ENCODE data around the gene LRRC42. TPM values are rescaled to one million over a fixed set of nuclear protein-coding genes. Genes with fewer than 3 reads are reported as not detected.

LRRC42 gene
- total and polyA plus RNA-seq, 8 donors: 5.2 to 20.5 (median 6.7) TPM

GRCh38 chr1:54010415-54011117 lies 64.4 kb downstream of the LRRC42 start:
- no peaks in the 10 kb centered on the region for H3K4me1 ChIP-seq
- DNase-seq: no peak
- intact Hi-C loops (cut with DNase I): no loop called here
- no peak for FAIRE-seq
- no peaks in the 10 kb centered on the region for H3K27me3 ChIP-seq
- no peaks in the 10 kb centered on the region for H3K9me3 ChIP-seq
- 57 to 70% methylated on average over 5 of the region's 5 CpGs for WGBS, 2 donors
- no peak for TF ChIP-seq CTCF (IDR thresholded peaks at IDR 0.05)
- ATAC-seq: no peak
- H3K27ac ChIP-seq: no peak overlapping the region
- H3K36me3 ChIP-seq: no peaks in the 10 kb centered on the region
- H3K4me3 ChIP-seq: no peak overlapping the region

- Histone ChIP-seq H3K36me3 (no peaks in the 10 kb centered on the region), H3K27ac (no peak overlapping the region), H3K9me3 (no peaks in the 10 kb centered on the region), H3K27me3 (no peaks in the 10 kb centered on the region), H3K4me1 (no peaks in the 10 kb centered on the region), H3K4me3 (no peak overlapping the region)
- no peak for TF ChIP-seq CTCF (IDR thresholded peaks at IDR 0.05)
- intact Hi-C loops (cut with DNase I): no loop called here
- ATAC-seq: no peak
- no peak for DNase-seq
- FAIRE-seq: no peak
- 62 to 77% methylated on average over 9 of the region's 9 CpGs for WGBS, 2 donors
Measured at GRCh38 chr1:54011316-54012007, 65.3 kb downstream of the LRRC42 start.

- H3K27ac ChIP-seq: no peak overlapping the region
- no peaks in the 10 kb centered on the region for H3K36me3 ChIP-seq
- 63 to 76% methylated on average over 9 of the region's 9 CpGs for WGBS, 2 donors
- intact Hi-C loops (cut with DNase I): no loop called here
- ATAC-seq (no peak), FAIRE-seq (no peak), DNase-seq (no peak)
- no peaks in the 10 kb centered on the region for H3K27me3 ChIP-seq
- H3K4me1 ChIP-seq: no peaks in the 10 kb centered on the region
- no peak overlapping the region for H3K4me3 ChIP-seq
- TF ChIP-seq CTCF (IDR thresholded peaks at IDR 0.05): no peak
- H3K9me3 ChIP-seq: no peaks in the 10 kb centered on the region
Measured at GRCh38 chr1:54012008-54012325, 65.8 kb downstream of the LRRC42 start.

- H3K9me3 ChIP-seq: no peaks in the 10 kb centered on the region
- intact Hi-C loops (cut with DNase I): no loop called here
- H3K27ac ChIP-seq: no peak overlapping the region
- no peak overlapping the region for H3K4me3 ChIP-seq
- H3K27me3 ChIP-seq: no peaks in the 10 kb centered on the region
- TF ChIP-seq CTCF (IDR thresholded peaks at IDR 0.05): no peak
- no peaks in the 10 kb centered on the region for H3K36me3 ChIP-seq
- 65 to 84% methylated on average over 8 of the region's 8 CpGs for WGBS, 2 donors
- FAIRE-seq (no peak), DNase-seq (no peak), ATAC-seq (no peak)
- H3K4me1 ChIP-seq: no peaks in the 10 kb centered on the region
Measured at GRCh38 chr1:54012863-54013262, 66.7 kb downstream of the LRRC42 start.

GRCh38 chr1:54013393-54014008 lies 67.4 kb downstream of the LRRC42 start:
- intact Hi-C loops (cut with DNase I): no loop called here
- H3K27ac ChIP-seq: no peak overlapping the region
- no peak overlapping the region for H3K4me3 ChIP-seq
- TF ChIP-seq CTCF (IDR thresholded peaks at IDR 0.05): no peak
- ATAC-seq: no peak
- no peaks in the 10 kb centered on the region for H3K36me3 ChIP-seq
- FAIRE-seq: no peak
- 63 to 72% methylated on average over 8 of the region's 8 CpGs for WGBS, 2 donors
- no peaks in the 10 kb centered on the region for H3K27me3 ChIP-seq
- H3K9me3 ChIP-seq: no peaks in the 10 kb centered on the region
- DNase-seq: no peak
- no peaks in the 10 kb centered on the region for H3K4me1 ChIP-seq

Data from pancreas (tissue), 10 donors.